HepG2 (cell line): ENCODE results near the gene NOTCH4. TPM values are rescaled to one million over a fixed set of nuclear protein-coding genes. Genes with fewer than 3 reads are reported as not detected.

Source experiments
- FOXC1 ChIP-seq: sonication (generic); formaldehyde crosslinking; IDR thresholded peaks from 2 replicates; pipeline ENCODE4 v1.8.0; 2022; ENCODE audit warnings: mild to moderate bottlenecking, missing genetic modification reagents, borderline replicate concordance
- HOXA9 ChIP-seq: sonication (generic); formaldehyde crosslinking; IDR thresholded peaks from 2 replicates; pipeline ENCODE4 v1.8.1; 2022; ENCODE audit warnings: missing genetic modification reagents, mild to moderate bottlenecking, moderate library complexity, borderline replicate concordance
- RAD51 ChIP-seq: fragments of 450-650 bp; IDR thresholded peaks from 2 replicates; pipeline ENCODE4 v1.6.1; 2016; ENCODE audit warnings: borderline replicate concordance
- ZNF746 ChIP-seq: sonication (generic); formaldehyde crosslinking; IDR thresholded peaks from 2 replicates; pipeline ENCODE4 v1.8.0; 2022; ENCODE audit warnings: mild to moderate bottlenecking, missing genetic modification reagents
- ZNF780A ChIP-seq: sonication (generic); formaldehyde crosslinking; IDR thresholded peaks from 2 replicates; pipeline ENCODE4 v1.8.0; 2022; ENCODE audit warnings: mild to moderate bottlenecking, missing genetic modification reagents, moderate library complexity
- polyA plus RNA-seq, 8 experiments: library from polyadenylated mRNA; depleted of rRNA in 3 of 8; stranded (reverse) in 7 of 8; unstranded in 1 of 8; fragments of >200 nt; fragmentation: Illumina TruSeq in 4 of 8; extraction: Trizol in 4 of 8; gene quantifications; 2 replicates each; pipeline versions ENCODE4 v1.2.1 to v1.2.3, GENCODE V29; 2011 to 2016; ENCODE audit warnings: low read depth in 4 of 8, missing spikeins in 1 of 8, mixed read lengths in 1 of 8; ENCODE audit not compliant: insufficient read depth in 1 of 8
- total RNA-seq, 5 experiments: library from RNA; depleted of rRNA; stranded (reverse); fragments of >200 nt; fragmentation: Illumina TruSeq; extraction: Trizol; gene quantifications; 2 replicates each; pipeline ENCODE4 v1.2.3, GENCODE V29; 2016; ENCODE audit warnings: low read depth in 1 of 5
- TF ChIP-seq, protein P1 (sequence below): sonication (generic); formaldehyde crosslinking; IDR thresholded peaks from 2 replicates; pipeline ENCODE4 v1.5.0; 2020; ENCODE audit warnings: mild to moderate bottlenecking, missing genetic modification reagents, borderline replicate concordance
- TF ChIP-seq, protein P2 (sequence below): sonication (generic); formaldehyde crosslinking; IDR thresholded peaks from 2 replicates; pipeline ENCODE4 v1.8.0; 2022; ENCODE audit warnings: mild to moderate bottlenecking, missing genetic modification reagents, borderline replicate concordance
- TF ChIP-seq, protein P3 (sequence below), 2 experiments: sonication (generic) in 1 of 2; formaldehyde crosslinking in 1 of 2; IDR thresholded peaks; 2 replicates each; pipeline versions ENCODE4 v1.4.0 to v1.6.1; 2016 to 2020; ENCODE audit warnings: borderline replicate concordance in 1 of 2, low read depth in 1 of 2, mild to moderate bottlenecking in 1 of 2, missing genetic modification reagents in 1 of 2
- TF ChIP-seq, protein P4 (sequence below): IDR thresholded peaks from 2 replicates; pipeline ENCODE4 v1.6.1; 2016; ENCODE audit warnings: missing genetic modification reagents, missing compliant biosample characterization
- TF ChIP-seq, protein P5 (sequence below): IDR thresholded peaks from 2 replicates; pipeline ENCODE4 v1.6.1; 2016

The NOTCH4 gene
- total and polyA plus RNA-seq, 2 of the 13 experiments (the other 11 are each of a cell fraction or from before 2014, with no cell fraction given), result 0.51 to 0.83 TPM

DNA sequence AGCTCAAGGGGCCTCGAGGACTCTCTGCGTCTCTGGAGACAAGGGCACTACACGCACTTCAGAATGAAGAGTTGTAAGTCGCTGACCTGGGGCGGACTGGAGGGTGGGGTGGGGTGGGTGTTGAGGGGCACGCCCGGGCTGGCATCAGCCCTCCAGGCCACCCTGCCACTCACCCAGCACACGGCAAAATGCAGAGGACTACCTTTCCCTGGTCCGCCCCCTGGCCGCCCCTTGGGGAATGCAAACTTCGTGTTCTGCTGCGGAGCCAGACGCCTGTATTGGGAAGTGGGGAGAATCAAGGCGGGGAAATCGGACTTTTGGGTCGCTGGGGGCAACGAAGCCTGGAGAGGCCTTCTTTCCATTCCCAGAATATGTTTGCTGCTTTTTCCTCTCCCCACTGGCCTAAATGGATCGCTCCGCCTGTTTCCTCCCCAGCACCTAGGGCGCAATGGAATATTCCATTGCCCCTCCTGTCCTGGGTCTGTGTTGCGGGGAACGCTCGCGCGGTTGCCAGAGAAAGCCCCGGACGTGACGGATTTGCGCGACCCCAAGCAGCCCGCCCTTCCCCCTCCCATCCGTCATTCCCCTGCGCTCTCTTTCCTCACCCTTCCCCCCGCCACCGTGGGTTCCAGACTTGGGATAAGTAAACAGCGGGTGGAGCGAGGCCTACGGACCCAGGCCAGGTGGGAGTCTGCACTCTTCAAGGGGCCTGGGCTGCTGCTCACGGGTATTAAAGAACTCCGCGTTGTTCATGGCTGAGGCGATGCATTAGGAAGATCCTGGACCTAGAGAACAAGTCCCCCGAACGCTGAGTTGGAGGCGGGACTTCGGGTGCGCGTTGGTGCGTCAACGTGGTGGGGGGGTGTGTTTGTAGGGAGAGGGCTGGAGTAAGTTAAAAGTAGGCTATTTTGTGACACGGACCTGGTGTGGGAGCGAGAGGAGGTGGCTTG lies 70.0 kb downstream of the NOTCH4 start, which contains the start of gene PPT2 (continued):
- TF ChIP-seq, protein P1, sequence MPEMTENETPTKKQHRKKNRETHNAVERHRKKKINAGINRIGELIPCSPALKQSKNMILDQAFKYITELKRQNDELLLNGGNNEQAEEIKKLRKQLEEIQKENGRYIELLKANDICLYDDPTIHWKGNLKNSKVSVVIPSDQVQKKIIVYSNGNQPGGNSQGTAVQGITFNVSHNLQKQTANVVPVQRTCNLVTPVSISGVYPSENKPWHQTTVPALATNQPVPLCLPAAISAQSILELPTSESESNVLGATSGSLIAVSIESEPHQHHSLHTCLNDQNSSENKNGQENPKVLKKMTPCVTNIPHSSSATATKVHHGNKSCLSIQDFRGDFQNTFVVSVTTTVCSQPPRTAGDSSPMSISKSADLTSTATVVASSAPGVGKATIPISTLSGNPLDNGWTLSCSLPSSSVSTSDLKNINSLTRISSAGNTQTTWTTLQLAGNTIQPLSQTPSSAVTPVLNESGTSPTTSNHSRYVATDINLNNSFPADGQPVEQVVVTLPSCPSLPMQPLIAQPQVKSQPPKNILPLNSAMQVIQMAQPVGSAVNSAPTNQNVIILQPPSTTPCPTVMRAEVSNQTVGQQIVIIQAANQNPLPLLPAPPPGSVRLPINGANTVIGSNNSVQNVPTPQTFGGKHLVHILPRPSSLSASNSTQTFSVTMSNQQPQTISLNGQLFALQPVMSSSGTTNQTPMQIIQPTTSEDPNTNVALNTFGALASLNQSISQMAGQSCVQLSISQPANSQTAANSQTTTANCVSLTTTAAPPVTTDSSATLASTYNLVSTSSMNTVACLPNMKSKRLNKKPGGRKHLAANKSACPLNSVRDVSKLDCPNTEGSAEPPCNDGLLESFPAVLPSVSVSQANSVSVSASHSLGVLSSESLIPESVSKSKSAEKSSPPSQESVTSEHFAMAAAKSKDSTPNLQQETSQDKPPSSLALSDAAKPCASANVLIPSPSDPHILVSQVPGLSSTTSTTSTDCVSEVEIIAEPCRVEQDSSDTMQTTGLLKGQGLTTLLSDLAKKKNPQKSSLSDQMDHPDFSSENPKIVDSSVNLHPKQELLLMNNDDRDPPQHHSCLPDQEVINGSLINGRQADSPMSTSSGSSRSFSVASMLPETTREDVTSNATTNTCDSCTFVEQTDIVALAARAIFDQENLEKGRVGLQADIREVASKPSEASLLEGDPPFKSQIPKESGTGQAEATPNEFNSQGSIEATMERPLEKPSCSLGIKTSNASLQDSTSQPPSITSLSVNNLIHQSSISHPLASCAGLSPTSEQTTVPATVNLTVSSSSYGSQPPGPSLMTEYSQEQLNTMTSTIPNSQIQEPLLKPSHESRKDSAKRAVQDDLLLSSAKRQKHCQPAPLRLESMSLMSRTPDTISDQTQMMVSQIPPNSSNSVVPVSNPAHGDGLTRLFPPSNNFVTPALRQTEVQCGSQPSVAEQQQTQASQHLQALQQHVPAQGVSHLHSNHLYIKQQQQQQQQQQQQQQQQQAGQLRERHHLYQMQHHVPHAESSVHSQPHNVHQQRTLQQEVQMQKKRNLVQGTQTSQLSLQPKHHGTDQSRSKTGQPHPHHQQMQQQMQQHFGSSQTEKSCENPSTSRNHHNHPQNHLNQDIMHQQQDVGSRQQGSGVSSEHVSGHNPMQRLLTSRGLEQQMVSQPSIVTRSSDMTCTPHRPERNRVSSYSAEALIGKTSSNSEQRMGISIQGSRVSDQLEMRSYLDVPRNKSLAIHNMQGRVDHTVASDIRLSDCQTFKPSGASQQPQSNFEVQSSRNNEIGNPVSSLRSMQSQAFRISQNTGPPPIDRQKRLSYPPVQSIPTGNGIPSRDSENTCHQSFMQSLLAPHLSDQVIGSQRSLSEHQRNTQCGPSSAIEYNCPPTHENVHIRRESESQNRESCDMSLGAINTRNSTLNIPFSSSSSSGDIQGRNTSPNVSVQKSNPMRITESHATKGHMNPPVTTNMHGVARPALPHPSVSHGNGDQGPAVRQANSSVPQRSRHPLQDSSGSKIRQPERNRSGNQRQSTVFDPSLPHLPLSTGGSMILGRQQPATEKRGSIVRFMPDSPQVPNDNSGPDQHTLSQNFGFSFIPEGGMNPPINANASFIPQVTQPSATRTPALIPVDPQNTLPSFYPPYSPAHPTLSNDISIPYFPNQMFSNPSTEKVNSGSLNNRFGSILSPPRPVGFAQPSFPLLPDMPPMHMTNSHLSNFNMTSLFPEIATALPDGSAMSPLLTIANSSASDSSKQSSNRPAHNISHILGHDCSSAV (CRISPR knock-in tag), result peak; percentile 73; the same call in 1 of the 2 replicates
- TF ChIP-seq ZNF780A (CRISPR knock-in tag), result no peak; the same call in 1 of the 2 replicates
- TF ChIP-seq, protein P2, sequence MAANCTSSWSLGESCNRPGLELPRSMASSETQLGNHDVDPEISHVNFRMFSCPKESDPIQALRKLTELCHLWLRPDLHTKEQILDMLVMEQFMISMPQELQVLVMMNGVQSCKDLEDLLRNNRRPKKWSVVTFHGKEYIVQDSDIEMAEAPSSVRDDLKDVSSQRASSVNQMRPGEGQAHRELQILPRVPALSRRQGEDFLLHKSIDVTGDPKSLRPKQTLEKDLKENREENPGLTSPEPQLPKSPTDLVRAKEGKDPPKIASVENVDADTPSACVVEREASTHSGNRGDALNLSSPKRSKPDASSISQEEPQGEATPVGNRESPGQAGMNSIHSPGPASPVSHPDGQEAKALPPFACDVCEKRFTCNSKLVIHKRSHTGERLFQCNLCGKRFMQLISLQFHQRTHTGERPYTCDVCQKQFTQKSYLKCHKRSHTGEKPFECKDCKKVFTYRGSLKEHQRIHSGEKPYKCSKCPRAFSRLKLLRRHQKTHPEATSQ (CRISPR knock-in tag), result peak; percentile 31; the same call in 1 of the 2 replicates
- TF ChIP-seq, protein P3, sequence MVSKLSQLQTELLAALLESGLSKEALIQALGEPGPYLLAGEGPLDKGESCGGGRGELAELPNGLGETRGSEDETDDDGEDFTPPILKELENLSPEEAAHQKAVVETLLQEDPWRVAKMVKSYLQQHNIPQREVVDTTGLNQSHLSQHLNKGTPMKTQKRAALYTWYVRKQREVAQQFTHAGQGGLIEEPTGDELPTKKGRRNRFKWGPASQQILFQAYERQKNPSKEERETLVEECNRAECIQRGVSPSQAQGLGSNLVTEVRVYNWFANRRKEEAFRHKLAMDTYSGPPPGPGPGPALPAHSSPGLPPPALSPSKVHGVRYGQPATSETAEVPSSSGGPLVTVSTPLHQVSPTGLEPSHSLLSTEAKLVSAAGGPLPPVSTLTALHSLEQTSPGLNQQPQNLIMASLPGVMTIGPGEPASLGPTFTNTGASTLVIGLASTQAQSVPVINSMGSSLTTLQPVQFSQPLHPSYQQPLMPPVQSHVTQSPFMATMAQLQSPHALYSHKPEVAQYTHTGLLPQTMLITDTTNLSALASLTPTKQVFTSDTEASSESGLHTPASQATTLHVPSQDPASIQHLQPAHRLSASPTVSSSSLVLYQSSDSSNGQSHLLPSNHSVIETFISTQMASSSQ (IDR thresholded peaks at IDR 0.05; ENCODE audit: low read depth), result peak; percentile 64; the same call in 1 of the 2 replicates
- TF ChIP-seq, protein P3 (CRISPR knock-in tag; IDR thresholded peaks at IDR 0.05; ENCODE audit: borderline replicate concordance), result peak; percentile 76
- no peak; the same call in 1 of the 2 replicates for TF ChIP-seq HOXA9 (CRISPR knock-in tag)
- TF ChIP-seq, protein P4, sequence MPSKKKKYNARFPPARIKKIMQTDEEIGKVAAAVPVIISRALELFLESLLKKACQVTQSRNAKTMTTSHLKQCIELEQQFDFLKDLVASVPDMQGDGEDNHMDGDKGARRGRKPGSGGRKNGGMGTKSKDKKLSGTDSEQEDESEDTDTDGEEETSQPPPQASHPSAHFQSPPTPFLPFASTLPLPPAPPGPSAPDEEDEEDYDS (CRISPR knock-in tag), result peak; percentile 69; the same call in 1 of the 2 replicates
- TF ChIP-seq RAD51, result no peak
- peak; percentile 61; the same call in 1 of the 2 replicates for TF ChIP-seq ZNF746 (CRISPR knock-in tag)
- TF ChIP-seq FOXC1, result peak; percentile 78
- TF ChIP-seq, protein P5, sequence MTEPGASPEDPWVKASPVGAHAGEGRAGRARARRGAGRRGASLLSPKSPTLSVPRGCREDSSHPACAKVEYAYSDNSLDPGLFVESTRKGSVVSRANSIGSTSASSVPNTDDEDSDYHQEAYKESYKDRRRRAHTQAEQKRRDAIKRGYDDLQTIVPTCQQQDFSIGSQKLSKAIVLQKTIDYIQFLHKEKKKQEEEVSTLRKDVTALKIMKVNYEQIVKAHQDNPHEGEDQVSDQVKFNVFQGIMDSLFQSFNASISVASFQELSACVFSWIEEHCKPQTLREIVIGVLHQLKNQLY (CRISPR knock-in tag), result 0 out of 2 replicates have a peak, but pooled peaks have one; percentile 13
